GM19193 (cell line): ENCODE results near the gene CPB1.

ENCODE experiments used
- POLR2A ChIP-seq: IDR thresholded peaks from 4 replicates; pipeline ENCODE4 v1.6.1; 2011; ENCODE audit not compliant: insufficient read depth, insufficient read length; ENCODE audit errors: extremely low read depth

CPB1 gene

GRCh38 chr3:148903022-148903442 lies 75.4 kb downstream of the CPB1 start:
- no peak for TF ChIP-seq POLR2A

- no peak for TF ChIP-seq POLR2A
Measured at GRCh38 chr3:148903941-148904340, 76.3 kb downstream of the CPB1 start.

DNA sequence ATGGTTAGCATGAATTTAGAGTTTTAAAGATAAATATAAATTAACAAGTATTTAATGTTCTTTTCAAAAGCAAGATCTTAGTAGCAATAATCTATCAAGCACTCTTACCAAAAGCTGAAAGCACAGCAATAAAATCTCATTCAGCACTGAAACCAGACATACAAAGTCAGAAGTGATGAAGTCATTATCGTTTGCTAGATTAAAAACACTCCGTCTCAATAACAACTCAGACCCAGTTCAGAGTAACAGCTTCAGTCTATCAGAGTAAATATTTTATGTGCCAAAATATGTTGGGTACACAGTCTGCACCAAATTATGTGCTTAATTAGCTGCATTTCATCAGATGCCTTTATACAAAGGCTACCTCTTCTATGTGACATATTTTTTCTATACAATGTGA lies 79.1 kb downstream of the CPB1 start:
- no peak for TF ChIP-seq POLR2A
